GM23248 (cell line): ENCODE data around the gene PPT2. TPM values are rescaled to one million over a fixed set of nuclear protein-coding genes. Genes with fewer than 3 reads are reported as not detected.
A peak's percentile ranks its signal among the peaks of the same experiment; 100 is the strongest.

ENCODE experiments used
- DNase-seq: peaks from one replicate; pipeline ENCODE4 v3.0.0-alpha.2; 2015
- H2AFZ ChIP-seq: fragments of 200-600 bp; sonication (generic); 2 replicates; pipeline ENCODE4 v1.6.1; 2016; ENCODE audit warnings: antibody characterized with exemption
- H3F3A ChIP-seq: fragments of 200-600 bp; sonication (generic); 2 replicates; pipeline ENCODE4 v1.6.1; 2016; ENCODE audit warnings: mild to moderate bottlenecking, antibody characterized with exemption, mixed run types; ENCODE audit not compliant: insufficient read depth
- H3K27ac ChIP-seq: fragments of 200-600 bp; sonication (generic); 2 replicates; pipeline ENCODE4 v1.5.1; 2016; ENCODE audit warnings: mild to moderate bottlenecking
- H3K27me3 ChIP-seq: fragments of 200-600 bp; sonication (generic); replicated peaks from 2 replicates; pipeline ENCODE4 v1.6.1; 2016; ENCODE audit warnings: mild to moderate bottlenecking; ENCODE audit not compliant: insufficient read depth
- H3K36me3 ChIP-seq: fragments of 200-600 bp; sonication (generic); 2 replicates; pipeline ENCODE4 v1.6.1; 2016; ENCODE audit warnings: low read depth, mild to moderate bottlenecking
- H3K4me1 ChIP-seq: fragments of 200-600 bp; sonication (generic); 2 replicates; pipeline ENCODE4 v1.6.1; 2016; ENCODE audit warnings: mild to moderate bottlenecking; ENCODE audit not compliant: insufficient read depth
- H3K4me2 ChIP-seq: fragments of 200-600 bp; sonication (generic); one replicate; pipeline ENCODE4 v1.6.1; 2016; ENCODE audit warnings: mild to moderate bottlenecking; ENCODE audit not compliant: unreplicated experiment
- H3K4me3 ChIP-seq: fragments of 200-600 bp; sonication (generic); 2 replicates; pipeline ENCODE4 v1.5.1; 2016; ENCODE audit warnings: mild to moderate bottlenecking
- H3K79me2 ChIP-seq: fragments of 200-600 bp; sonication (generic); 2 replicates; pipeline ENCODE4 v1.6.1; 2016; ENCODE audit warnings: mild to moderate bottlenecking; ENCODE audit not compliant: insufficient read depth
- H3K9ac ChIP-seq: fragments of 200-600 bp; sonication (generic); 2 replicates; pipeline ENCODE4 v1.6.1; 2016; ENCODE audit warnings: mild to moderate bottlenecking
- H3K9me2 ChIP-seq: fragments of 200-600 bp; sonication (generic); 2 replicates; pipeline ENCODE4 v1.6.1; 2016; ENCODE audit warnings: mixed run types, mild to moderate bottlenecking, moderate library complexity; ENCODE audit not compliant: insufficient read depth
- H3K9me3 ChIP-seq: fragments of 200-600 bp; sonication (generic); one replicate; pipeline ENCODE4 v1.6.1; 2017; ENCODE audit warnings: low read depth
- H4K20me1 ChIP-seq: fragments of 200-600 bp; sonication (generic); 2 replicates; pipeline ENCODE4 v1.6.0; 2016; ENCODE audit not compliant: insufficient read depth
- EZH2 ChIP-seq: fragments of 200-600 bp; sonication (generic); IDR thresholded peaks from 2 replicates; pipeline ENCODE4 v1.6.1; 2018; ENCODE audit warnings: antibody characterized with exemption, mild to moderate bottlenecking; ENCODE audit not compliant: insufficient read depth, poor library complexity, severe bottlenecking
- EZH2phosphoT487 ChIP-seq: fragments of 200-600 bp; sonication (generic); IDR thresholded peaks from 2 replicates; pipeline ENCODE4 v1.6.1; 2018; ENCODE audit warnings: antibody characterized with exemption, moderate library complexity, mild to moderate bottlenecking, low read depth; ENCODE audit not compliant: insufficient read depth
- WGBS, 2 experiments: methylation state at CpG; one replicate each; pipeline ENCODE4 v1.1.6; 2015 to 2017; ENCODE audit warnings: low lambda C conversion rate in 2 of 2, low coverage in 1 of 2; ENCODE audit errors: missing lambda C conversion rate in 2 of 2; 5-methylcytosine and 5-hydroxymethylcytosine counted together
- in situ Hi-C: fragments of 300-500 bp; cut with MboI; formaldehyde crosslinking; loops from 2 replicates; pipeline ENCODE4 v1.15.0; 2020
- polyA plus RNA-seq: library from polyadenylated mRNA; unstranded; fragments of >200 nt; fragmentation: Nextera tagmentation; extraction: Ambion mirVana; gene quantifications from 2 replicates; pipeline ENCODE4 v1.2.1, GENCODE V29; 2016
- total RNA-seq: library from RNA; depleted of rRNA; stranded (reverse); fragments of >200 nt; shearing (Covaris generic); gene quantifications from 2 replicates; pipeline ENCODE4 v1.2.3, GENCODE V29; 2014

PPT2 gene
- total and polyA plus RNA-seq, 2 experiments from 2014 or later = 10.3 to 12.8 TPM

- peaks cover under 1% of the 10 kb centered on the region; the same call in 1 of the 2 replicates for H3K36me3 ChIP-seq
- peaks cover 29% of the 10 kb centered on the region for H3K79me2 ChIP-seq
- in situ Hi-C loops = no loop called here
- no peaks in the 10 kb centered on the region for H3K27me3 ChIP-seq
- no peaks in the 10 kb centered on the region for H4K20me1 ChIP-seq
- no peak for DNase-seq
- 92 to 94% methylated on average over 14 of the region's 14 CpGs for WGBS, 2 experiments
- no peaks in the 10 kb centered on the region for H3K9me2 ChIP-seq
- H3K9ac ChIP-seq = no peak overlapping the region
- no peak overlapping the region for H3K27ac ChIP-seq
- peaks cover 30% of the 10 kb centered on the region for H3K4me1 ChIP-seq
- no peaks in the 10 kb centered on the region; the same call in 1 of the 2 replicates for H3F3A ChIP-seq
- no peak overlapping the region for H3K4me2 ChIP-seq
- H2AFZ ChIP-seq = no peak overlapping the region
- H3K4me3 ChIP-seq = no peak overlapping the region
- TF ChIP-seq EZH2phosphoT487 = no peak
- TF ChIP-seq EZH2 = no peak
- H3K9me3 ChIP-seq = no peaks in the 10 kb centered on the region
Measured at GRCh38 chr6:32131439-32131948, 22.4 kb upstream of the PPT2 start.

- no peaks in the 10 kb centered on the region for H3K27me3 ChIP-seq
- H3K79me2 ChIP-seq = peaks cover 23% of the 10 kb centered on the region
- no peak for TF ChIP-seq EZH2phosphoT487
- no peak for TF ChIP-seq EZH2
- no peaks in the 10 kb centered on the region for H3K9me3 ChIP-seq
- no peaks in the 10 kb centered on the region for H3K36me3 ChIP-seq
- H3K4me2 ChIP-seq = no peak overlapping the region
- H4K20me1 ChIP-seq = no peaks in the 10 kb centered on the region
- in situ Hi-C loops = no loop called here
- H3K9ac ChIP-seq = no peak overlapping the region
- H2AFZ ChIP-seq = no peak overlapping the region
- H3K9me2 ChIP-seq = no peaks in the 10 kb centered on the region
- no peak overlapping the region for H3K4me3 ChIP-seq
- H3K27ac ChIP-seq = no peak overlapping the region
- no peak for DNase-seq
- peaks cover 24% of the 10 kb centered on the region; the same call in 1 of the 2 replicates for H3K4me1 ChIP-seq
- no peaks in the 10 kb centered on the region; the same call in 1 of the 2 replicates for H3F3A ChIP-seq
Measured at GRCh38 chr6:32132110-32132509, 21.8 kb upstream of the PPT2 start.

DNA sequence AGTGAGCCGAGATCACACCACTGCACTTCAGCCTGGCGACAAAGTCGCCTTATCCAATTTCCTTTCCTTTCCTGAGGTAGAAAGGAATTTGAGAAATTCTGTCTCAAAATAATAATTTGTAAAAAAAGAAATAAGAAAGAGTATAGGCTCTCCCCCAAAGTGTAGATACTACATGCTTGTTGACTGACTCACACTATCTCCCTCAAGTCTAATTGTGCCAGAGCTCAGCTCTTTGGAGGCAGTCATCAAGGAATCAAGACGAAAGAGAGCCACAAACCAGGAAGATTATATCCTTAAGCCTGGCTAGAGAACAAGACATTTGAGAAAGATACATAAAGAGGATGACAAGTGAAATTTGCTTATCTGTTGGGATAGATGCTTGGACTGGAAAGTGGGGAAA is 20.2 kb upstream of the PPT2 start:
- no peaks in the 10 kb centered on the region; the same call in 1 of the 2 replicates for H3F3A ChIP-seq
- no peaks in the 10 kb centered on the region for H3K27me3 ChIP-seq
- no peaks in the 10 kb centered on the region for H3K9me2 ChIP-seq
- H4K20me1 ChIP-seq = no peaks in the 10 kb centered on the region
- no peak overlapping the region for H3K4me3 ChIP-seq
- peak overlapping the region; percentile 77 for H2AFZ ChIP-seq
- in situ Hi-C loops = no loop called here
- H3K4me2 ChIP-seq = peak overlapping the region; percentile 53
- no peak overlapping the region for H3K27ac ChIP-seq
- TF ChIP-seq EZH2 = no peak
- TF ChIP-seq EZH2phosphoT487 = no peak
- H3K4me1 ChIP-seq = peaks cover 17% of the 10 kb centered on the region; the same call in 1 of the 2 replicates
- H3K9me3 ChIP-seq = no peaks in the 10 kb centered on the region
- no peak overlapping the region for H3K9ac ChIP-seq
- H3K79me2 ChIP-seq = peaks cover 11% of the 10 kb centered on the region
- DNase-seq = peak; percentile 61
- no peaks in the 10 kb centered on the region for H3K36me3 ChIP-seq
- 58 to 61% methylated on average over 4 of the region's 4 CpGs for WGBS, 2 experiments

- Histone ChIP-seq H3K36me3 (no peaks in the 10 kb centered on the region), H3K4me2 (no peak overlapping the region), H2AFZ (no peak overlapping the region), H3K27me3 (no peaks in the 10 kb centered on the region), H3K9me3 (no peaks in the 10 kb centered on the region), H3K4me3 (no peak overlapping the region), H3K79me2 (no peaks in the 10 kb centered on the region), H3K27ac (no peak overlapping the region), H3K4me1 (peaks cover 10% of the 10 kb centered on the region; the same call in 1 of the 2 replicates), H3F3A (no peaks in the 10 kb centered on the region; the same call in 1 of the 2 replicates), H3K9ac (no peak overlapping the region), H3K9me2 (no peaks in the 10 kb centered on the region), H4K20me1 (no peaks in the 10 kb centered on the region)
- no peak for TF ChIP-seq EZH2phosphoT487
- no peak for TF ChIP-seq EZH2
- DNase-seq = no peak
- in situ Hi-C loops = no loop called here
Measured at GRCh38 chr6:32137454-32137853, 16.5 kb upstream of the PPT2 start.

- Histone ChIP-seq H3K9ac (no peak overlapping the region), H4K20me1 (no peaks in the 10 kb centered on the region), H3K79me2 (no peaks in the 10 kb centered on the region), H3F3A (no peaks in the 10 kb centered on the region), H3K9me2 (no peaks in the 10 kb centered on the region), H3K9me3 (no peaks in the 10 kb centered on the region), H2AFZ (no peak overlapping the region), H3K27ac (no peak overlapping the region), H3K4me3 (no peak overlapping the region), H3K4me1 (no peaks in the 10 kb centered on the region), H3K4me2 (no peak overlapping the region), H3K36me3 (no peaks in the 10 kb centered on the region), H3K27me3 (no peaks in the 10 kb centered on the region)
- TF ChIP-seq EZH2 (no peak), EZH2phosphoT487 (no peak)
- no peak for DNase-seq
- 39 to 43% methylated on average over 5 of the region's 5 CpGs for WGBS, 2 experiments
- in situ Hi-C loops = no loop called here
Measured at GRCh38 chr6:32139590-32139989, 14.4 kb upstream of the PPT2 start.
